RPMI7951 (cell line): ENCODE measurements around the gene KLHL29. TPM values are rescaled to one million over a fixed set of nuclear protein-coding genes. Genes with fewer than 3 reads are reported as not detected.

Source experiments
- DNase-seq: peaks from one replicate; pipeline ENCODE4 v3.0.0-alpha.2; 2012; ENCODE audit warnings: low read depth
- total RNA-seq: library from RNA; depleted of rRNA; stranded (reverse); fragments of >200 nt; shearing (Covaris generic); gene quantifications from 2 replicates; pipeline ENCODE4 v1.2.3, GENCODE V29; 2014

The KLHL29 gene
- total RNA-seq, 1 experiment from 2014 or later = 0.84 TPM

DNA sequence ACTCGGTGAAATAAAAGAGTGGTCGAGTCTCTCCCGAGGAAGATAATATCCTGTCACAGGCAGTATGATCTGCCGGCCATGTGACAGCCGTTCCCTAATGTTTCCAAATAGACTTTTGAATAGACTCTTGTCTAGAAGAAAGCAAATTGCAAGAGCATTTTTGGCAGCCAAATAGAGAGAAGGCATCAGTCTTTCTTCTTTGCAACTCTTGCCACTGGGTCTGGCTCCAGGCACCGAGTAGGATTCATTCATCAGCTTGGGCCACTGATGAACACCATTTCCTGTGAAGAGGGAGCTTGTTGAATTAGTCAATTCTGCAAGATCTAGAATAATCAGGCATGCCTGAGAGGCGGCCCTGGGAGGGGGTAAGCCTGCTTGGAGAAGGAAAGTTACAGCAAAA lies 165.6 kb downstream of the KLHL29 start:
- peak; percentile 49 for DNase-seq

DNA sequence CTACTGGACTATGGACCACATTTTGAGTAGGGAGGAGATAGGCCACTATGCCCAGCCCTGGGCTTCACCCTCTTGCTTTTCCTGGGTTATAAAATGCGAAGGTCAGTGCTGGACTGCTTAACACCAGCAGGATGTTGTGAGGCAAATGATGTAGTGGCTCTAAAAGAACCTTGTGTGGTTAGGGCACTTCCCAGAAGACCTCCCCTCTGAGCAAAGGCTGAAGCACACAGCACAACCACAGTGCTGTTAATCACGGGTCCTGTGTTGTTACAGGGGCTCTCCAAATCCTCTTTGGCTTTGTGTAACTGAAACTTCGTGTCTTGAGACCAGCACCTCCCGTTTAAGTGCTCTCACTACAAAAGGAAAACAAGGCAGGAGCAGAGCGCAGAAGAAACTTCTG lies 166.9 kb downstream of the KLHL29 start:
- DNase-seq = no peak

DNA sequence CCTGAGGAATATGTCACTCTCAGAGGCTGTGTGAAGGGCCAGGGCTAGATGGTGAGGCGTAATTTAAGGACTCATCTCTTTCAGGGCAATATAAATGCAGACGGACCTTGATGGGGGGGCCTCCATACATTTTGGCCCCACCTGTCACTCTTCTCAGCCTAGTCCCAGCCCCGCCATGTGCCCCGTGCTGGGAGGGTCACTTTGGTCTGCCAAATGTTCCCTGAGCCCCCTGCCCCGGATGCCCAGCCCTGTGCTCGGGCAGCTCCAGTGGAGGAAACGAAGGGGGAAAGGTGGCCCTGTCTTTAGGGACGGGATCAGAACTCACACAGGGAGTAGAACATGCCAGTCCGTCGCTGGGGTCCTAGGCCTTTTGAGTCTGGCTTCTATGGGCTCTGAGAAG lies 168.6 kb downstream of the KLHL29 start:
- no peak for DNase-seq

- no peak for DNase-seq
These were observed 169.2 kb downstream of the KLHL29 start for GRCh38 chr2:23554054-23554697.

DNA sequence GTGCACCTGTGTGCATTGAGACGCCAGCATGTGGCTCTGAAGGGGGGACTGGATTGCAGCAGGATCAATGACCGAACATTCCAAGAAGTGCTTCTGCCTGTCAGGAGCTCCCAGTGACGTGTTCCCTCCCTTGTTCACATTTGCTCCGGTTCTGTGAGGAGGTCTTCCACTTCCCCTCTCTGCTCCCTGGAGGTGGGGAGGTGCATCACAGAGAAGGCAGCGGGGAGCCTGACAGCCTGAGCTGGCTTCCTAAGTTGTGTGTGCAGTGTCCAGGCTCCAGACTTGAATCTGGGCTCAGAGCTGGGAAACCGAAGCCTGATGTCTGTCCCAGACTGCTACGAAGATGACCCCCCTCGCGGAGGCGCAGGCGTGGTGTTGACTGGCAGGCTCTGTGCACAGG lies 171.0 kb downstream of the KLHL29 start:
- no peak for DNase-seq

- DNase-seq = no peak
These were observed 171.9 kb downstream of the KLHL29 start for GRCh38 chr2:23556929-23557328.

DNA sequence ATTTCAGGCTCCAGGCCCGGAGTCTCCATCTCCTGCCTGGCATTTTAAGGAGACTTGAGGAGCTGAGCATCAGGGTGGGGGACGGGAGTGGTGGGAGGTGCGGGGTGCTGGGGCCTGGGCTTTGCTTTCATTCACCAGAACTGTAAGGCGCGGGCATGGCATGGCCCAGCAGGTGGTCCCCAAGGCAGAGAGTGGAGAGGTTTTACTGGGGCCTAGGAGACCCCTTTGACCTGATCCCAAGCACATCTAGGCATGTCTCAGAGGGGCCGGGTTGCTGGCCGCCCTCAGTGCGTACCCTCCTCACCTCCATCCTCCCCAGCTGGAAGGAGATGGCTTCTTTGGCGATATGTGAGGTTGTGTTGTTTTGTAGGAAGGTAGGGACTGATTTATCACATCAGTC lies 172.5 kb downstream of the KLHL29 start:
- DNase-seq = no peak

DNA sequence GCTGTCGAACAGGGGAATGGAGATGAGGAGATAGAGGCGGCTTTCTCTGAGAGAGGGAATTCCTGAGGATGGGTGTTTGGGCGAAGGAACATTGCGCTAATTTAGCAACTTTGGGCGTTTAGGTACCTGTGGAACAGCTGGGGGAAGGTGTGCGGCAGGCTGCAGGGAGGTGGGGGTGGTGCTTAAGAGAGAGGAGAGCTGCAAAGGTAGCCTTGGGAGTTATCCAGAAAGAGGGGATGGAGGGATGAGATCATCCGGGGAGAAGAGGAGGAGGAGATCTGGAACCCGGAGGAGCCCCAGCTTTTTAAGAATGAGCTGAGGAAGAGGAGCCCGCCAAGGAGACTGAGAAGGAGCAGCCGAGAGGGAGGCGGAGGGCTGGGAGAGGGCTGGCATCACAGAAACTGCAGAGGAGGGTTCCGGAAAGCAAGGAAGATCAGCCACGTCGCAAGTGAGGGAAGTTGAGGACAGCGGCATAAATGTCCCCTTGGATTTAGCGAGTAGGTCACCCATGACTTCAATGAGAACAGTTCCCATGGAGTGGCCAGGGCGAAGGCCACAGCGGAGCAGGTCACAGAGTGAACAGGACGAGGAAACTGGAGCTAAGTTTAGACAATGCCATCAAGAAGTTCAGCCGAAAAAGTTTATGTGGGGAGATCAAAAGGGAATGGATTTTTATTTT lies 174.7 kb downstream of the KLHL29 start:
- no peak for DNase-seq

DNA sequence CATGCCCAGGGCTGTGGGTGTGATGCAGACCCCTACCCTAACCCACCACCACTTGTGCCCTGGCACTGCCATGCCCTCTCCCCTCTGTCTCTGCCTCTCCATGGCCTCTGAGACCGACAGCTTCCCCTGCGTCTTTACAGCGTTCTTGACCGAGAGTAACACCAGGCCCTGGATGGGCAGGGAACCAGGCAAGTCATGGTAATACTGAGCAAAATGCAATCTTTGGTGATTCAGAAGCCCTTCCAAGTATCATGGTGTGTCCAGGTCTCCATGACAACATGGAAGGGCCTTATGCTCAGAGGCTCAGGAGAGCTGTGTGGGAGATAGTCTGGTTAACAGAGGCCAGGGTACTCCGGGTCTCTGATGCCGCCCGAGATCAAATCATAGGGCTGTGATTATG lies 176.1 kb downstream of the KLHL29 start:
- DNase-seq = peak; percentile 28

- DNase-seq = no peak
These were observed 176.6 kb downstream of the KLHL29 start for GRCh38 chr2:23561544-23561943.

- DNase-seq = no peak
These were observed 177.2 kb downstream of the KLHL29 start for GRCh38 chr2:23562143-23562542.

GRCh38 chr2:23563151-23563550 lies 178.2 kb downstream of the KLHL29 start:
- no peak for DNase-seq

DNA sequence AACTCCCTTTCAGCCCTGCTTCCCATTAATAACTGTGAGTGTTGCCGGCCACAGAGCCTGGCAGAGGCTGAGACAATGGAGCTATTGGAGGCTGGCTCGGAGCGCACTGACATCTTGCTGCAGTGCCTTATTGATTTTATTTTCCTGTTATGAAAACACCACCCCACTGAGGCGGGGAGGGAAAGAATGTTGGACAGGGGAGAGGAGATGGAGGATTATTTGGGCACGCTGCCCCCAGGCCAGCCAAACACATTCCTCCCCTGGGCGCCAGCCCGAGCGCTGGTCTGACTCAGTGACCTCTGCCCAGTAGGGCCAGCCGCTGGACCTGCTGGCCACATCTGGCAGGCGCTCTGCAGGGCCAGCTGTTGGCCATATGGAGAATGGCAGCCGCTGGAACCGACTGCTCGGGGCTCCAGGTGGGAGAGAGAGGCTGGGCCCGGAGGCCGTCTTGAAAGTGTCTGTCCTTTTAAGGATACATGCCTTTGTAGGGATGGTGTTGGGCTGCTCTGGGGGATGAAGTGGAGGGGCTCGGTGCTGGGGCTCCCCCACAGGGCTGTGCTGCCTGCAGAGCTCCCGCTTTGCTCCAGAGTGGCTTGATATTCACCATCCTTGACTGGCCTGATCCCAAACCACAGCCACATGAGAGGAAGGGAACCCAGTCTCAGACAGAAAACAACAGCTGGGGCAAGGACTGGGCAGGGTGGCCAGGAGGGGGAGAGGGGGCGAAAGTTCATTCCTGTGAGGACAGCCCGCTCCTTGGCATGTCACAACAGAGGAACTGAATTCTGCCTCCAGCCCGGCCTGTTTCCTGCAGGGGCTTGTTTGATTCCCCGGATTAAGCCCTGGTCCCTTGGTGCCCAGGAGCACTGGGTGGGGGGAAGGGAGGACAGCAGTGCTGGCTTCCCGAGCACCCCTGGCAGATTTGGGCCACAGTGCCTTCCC lies 179.0 kb downstream of the KLHL29 start:
- DNase-seq = peak; percentile 98

- DNase-seq = peak; percentile 98
These were observed 179.6 kb downstream of the KLHL29 start for GRCh38 chr2:23564615-23564960.

- DNase-seq = no peak
These were observed 180.4 kb downstream of the KLHL29 start for GRCh38 chr2:23565374-23565773.

GRCh38 chr2:23565814-23566213 lies 180.8 kb downstream of the KLHL29 start:
- peak; percentile 65 for DNase-seq

GRCh38 chr2:23566241-23567142 lies 181.5 kb downstream of the KLHL29 start:
- DNase-seq = peak; percentile 36

DNA sequence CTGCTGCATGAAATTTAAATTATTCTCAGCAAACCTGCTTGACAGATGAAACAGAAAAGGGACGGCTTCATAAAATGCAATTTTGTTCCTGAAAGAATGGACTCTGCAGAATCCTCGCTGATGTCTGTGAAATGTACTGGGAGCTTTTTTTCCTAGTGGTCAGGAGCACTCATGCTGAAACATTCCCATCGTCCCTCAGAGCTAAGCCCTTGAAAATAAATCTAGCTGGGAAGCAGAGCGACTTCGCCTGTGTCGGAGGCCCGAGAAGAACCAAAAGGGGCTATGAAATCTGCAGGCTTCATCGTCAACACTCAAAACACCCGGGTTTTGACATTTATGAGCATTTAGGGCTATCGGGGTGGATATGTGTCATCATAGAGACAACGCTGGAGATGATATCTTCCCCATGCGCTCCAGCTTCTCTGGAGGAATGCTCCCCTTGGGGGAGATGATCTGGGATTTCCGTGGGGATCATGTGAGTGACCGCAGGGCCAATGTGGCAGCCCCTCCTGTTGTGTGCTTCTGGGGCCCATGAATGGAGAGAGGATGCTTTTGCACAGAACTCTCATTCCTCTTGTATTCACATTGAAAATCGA lies 182.3 kb downstream of the KLHL29 start:
- DNase-seq = no peak

GRCh38 chr2:23568211-23568610 lies 183.2 kb downstream of the KLHL29 start:
- DNase-seq = no peak

GRCh38 chr2:23568626-23569190 lies 183.7 kb downstream of the KLHL29 start:
- DNase-seq = peak; percentile 31
